Endothelial cell (in vitro differentiated cells): ENCODE results near the gene KRTAP13-1. TPM values are rescaled to one million over a fixed set of nuclear protein-coding genes. Genes with fewer than 3 reads are reported as not detected.

Source experiments
- microRNA-seq: library from miRNA; unstranded; fragments of <30 nt; microRNA quantifications from one replicate; pipeline ENCODE4, GENCODE V29; 2020; ENCODE audit not compliant: unreplicated experiment
- total RNA-seq: library from RNA; stranded (reverse); fragmentation: NEBNext Ultra II Directional; extraction: Animal tissue kit (Norgen Biotek cat#: 25700); gene quantifications from one replicate; pipeline ENCODE4 v1.2.1, GENCODE V29; 2021; ENCODE audit not compliant: unreplicated experiment

KRTAP13-1 gene
- total RNA-seq, 1 donor from 2014 or later, result not detected

Small RNA genes lying within 50 kb of the gene (microRNA-seq; reads per million reads assigned to microRNA genes)
- gene MIR4327, result not detected

Other genes starting within 250 kb of the KRTAP13-1 start
- not detected for gene CLDN17, start 229.2 kb upstream of the KRTAP13-1 start, total RNA-seq
- not detected for gene CLDN8, start 179.9 kb upstream of the KRTAP13-1 start, total RNA-seq
- gene KRTAP24-1, start 113.1 kb upstream of the KRTAP13-1 start, total RNA-seq, result not detected
- not detected for gene KRTAP25-1, start 106.5 kb upstream of the KRTAP13-1 start, total RNA-seq
- gene KRTAP26-1, start 75.7 kb upstream of the KRTAP13-1 start, total RNA-seq, result not detected
- gene KRTAP27-1, start 58.3 kb upstream of the KRTAP13-1 start, total RNA-seq, result not detected
- gene KRTAP23-1, start 47.4 kb upstream of the KRTAP13-1 start, total RNA-seq, result not detected
- gene KRTAP13-2, start 23.8 kb upstream of the KRTAP13-1 start, total RNA-seq, result not detected
- not detected for gene KRTAP13-3, start 29.9 kb downstream of the KRTAP13-1 start, total RNA-seq
- gene KRTAP13-4, start 34.2 kb downstream of the KRTAP13-1 start, total RNA-seq, result not detected
- not detected for gene KRTAP15-1, start 44.2 kb downstream of the KRTAP13-1 start, total RNA-seq
- gene KRTAP19-1, start 84.3 kb downstream of the KRTAP13-1 start, total RNA-seq, result not detected
- not detected for gene KRTAP19-2, start 91.4 kb downstream of the KRTAP13-1 start, total RNA-seq
- not detected for gene KRTAP19-3, start 96.0 kb downstream of the KRTAP13-1 start, total RNA-seq
- not detected for gene KRTAP19-4, start 101.1 kb downstream of the KRTAP13-1 start, total RNA-seq
- not detected for gene KRTAP19-5, start 106.1 kb downstream of the KRTAP13-1 start, total RNA-seq
- not detected for gene KRTAP19-6, start 145.8 kb downstream of the KRTAP13-1 start, total RNA-seq
- gene KRTAP19-7, start 165.3 kb downstream of the KRTAP13-1 start, total RNA-seq, result not detected
- gene KRTAP22-2, start 194.4 kb downstream of the KRTAP13-1 start, total RNA-seq, result not detected
- gene KRTAP6-3, start 196.4 kb downstream of the KRTAP13-1 start, total RNA-seq, result not detected
- not detected for gene KRTAP6-2, start 202.9 kb downstream of the KRTAP13-1 start, total RNA-seq
- gene KRTAP22-1, start 205.1 kb downstream of the KRTAP13-1 start, total RNA-seq, result not detected
- gene KRTAP6-1, start 217.9 kb downstream of the KRTAP13-1 start, total RNA-seq, result not detected
- gene KRTAP20-1, start 220.4 kb downstream of the KRTAP13-1 start, total RNA-seq, result not detected
- not detected for gene KRTAP20-4, start 224.6 kb downstream of the KRTAP13-1 start, total RNA-seq
- gene KRTAP20-2, start 239.2 kb downstream of the KRTAP13-1 start, total RNA-seq, result not detected
- gene KRTAP20-3, start 246.8 kb downstream of the KRTAP13-1 start, total RNA-seq, result not detected